NCI-H1048 (cell line): Measurements from ENCODE around the gene IRF9.

Source experiments
- DNase-seq: peaks from one replicate; lab custom pipeline; 2025; lab: John Stamatoyannopoulos, UW

IRF9 gene

GRCh38 chr14:24178399-24179178 is 17.5 kb downstream of the IRF9 start:
- no peak for DNase-seq

GRCh38 chr14:24179294-24179960 is 18.4 kb downstream of the IRF9 start:
- no peak for DNase-seq

GRCh38 chr14:24179961-24180796 is 19.1 kb downstream of the IRF9 start:
- no peak for DNase-seq

- no peak for DNase-seq
These were observed 20.5 kb downstream of the IRF9 start for GRCh38 chr14:24181371-24182077.

- DNase-seq, result no peak
These were observed 21.2 kb downstream of the IRF9 start for GRCh38 chr14:24182110-24182882.

GRCh38 chr14:24183014-24183481 is 22.0 kb downstream of the IRF9 start:
- DNase-seq, result no peak

GRCh38 chr14:24184104-24184970 is 23.3 kb downstream of the IRF9 start:
- no peak for DNase-seq

GRCh38 chr14:24185026-24185425 is 24.0 kb downstream of the IRF9 start:
- DNase-seq, result no peak

GRCh38 chr14:24185741-24186140 is 24.7 kb downstream of the IRF9 start:
- DNase-seq, result no peak

- DNase-seq, result no peak
These were observed 25.9 kb downstream of the IRF9 start for GRCh38 chr14:24186831-24187538.

GRCh38 chr14:24187539-24187915 is 26.5 kb downstream of the IRF9 start:
- no peak for DNase-seq

GRCh38 chr14:24188251-24189058 is 27.4 kb downstream of the IRF9 start, which contains the start of gene IPO4:
TSS of gene IPO4 (minus strand) at chr14:24188816. CDS start at chr14:24188787, 29 bp downstream.
- peak; percentile 89 for DNase-seq

- DNase-seq, result no peak
These were observed 28.0 kb downstream of the IRF9 start for GRCh38 chr14:24189059-24189375.

GRCh38 chr14:24189460-24189859 is 28.4 kb downstream of the IRF9 start:
- no peak for DNase-seq

- no peak for DNase-seq
These were observed 29.4 kb downstream of the IRF9 start for GRCh38 chr14:24190416-24190815.

- DNase-seq, result no peak
These were observed 31.9 kb downstream of the IRF9 start for GRCh38 chr14:24192933-24193332.

- DNase-seq, result no peak
These were observed 33.3 kb downstream of the IRF9 start for GRCh38 chr14:24194186-24194872.

- DNase-seq, result no peak
These were observed 33.8 kb downstream of the IRF9 start for GRCh38 chr14:24194873-24195185.
